AG04450 (cell line): ENCODE results near the gene PPFIA4. TPM values are rescaled to one million over a fixed set of nuclear protein-coding genes. Genes with fewer than 3 reads are reported as not detected.

Source experiments
- CTCF ChIA-PET: fragments of 300-600, 350-600 bp; formaldehyde crosslinking; extraction: SDS; loops from one replicate; lab custom pipeline; 2022; ENCODE audit warnings: antibody characterized with exemption, inconsistent platforms; lab: Charles Lee
- POLR2A ChIA-PET: fragments of 350-600 bp; formaldehyde crosslinking; extraction: SDS; loops from one replicate; lab custom pipeline; 2021; ENCODE audit warnings: antibody characterized with exemption, inconsistent platforms; lab: Yijun Ruan, JAX
- DNase-seq: peaks from one replicate; pipeline ENCODE4 v3.0.0-alpha.2; 2011; ENCODE audit warnings: low read depth, low spot score
- H3K27ac ChIP-seq: one replicate; pipeline ENCODE4 v1.5.1; 2012; ENCODE audit warnings: low read depth, low read length, control low read depth
- H3K27me3 ChIP-seq: one replicate; pipeline ENCODE4 v1.6.0; 2012; ENCODE audit warnings: low read length; ENCODE audit not compliant: control insufficient read depth, insufficient read depth
- H3K4me3 ChIP-seq: 2 replicates; pipeline ENCODE4 v1.5.1; 2011; ENCODE audit warnings: mild to moderate bottlenecking, low read depth, low read length, control low read depth
- H3K9me3 ChIP-seq: 2 replicates; pipeline ENCODE4 v1.5.1; 2012; ENCODE audit warnings: low read length; ENCODE audit not compliant: control insufficient read depth, insufficient read depth
- CTCF ChIP-seq: IDR thresholded peaks from 2 replicates; pipeline ENCODE4 v1.5.1; 2011; ENCODE audit warnings: low read depth, low read length, control low read depth, inconsistent platforms
- polyA plus RNA-seq: library from polyadenylated mRNA; depleted of rRNA; stranded (reverse); fragments of >200 nt; gene quantifications from 2 replicates; pipeline ENCODE4 v1.2.3, GENCODE V29; 2011

The PPFIA4 gene
- polyA plus RNA-seq, 1 experiment, result 0.82 TPM

GRCh38 chr1:203072911-203073310, 46.6 kb downstream of the PPFIA4 start:
- no peak for TF ChIP-seq CTCF
- no peak for DNase-seq
- CTCF ChIA-PET, result interaction anchor here (1.2 kb wide), 1 partner anchor 194 kb away, joined by 3 read pairs; no protein-coding TSS in a partner anchor

GRCh38 chr1:203073469-203073868, 47.2 kb downstream of the PPFIA4 start:
- DNase-seq, result no peak
- no peak for TF ChIP-seq CTCF
- no peak overlapping the region for H3K4me3 ChIP-seq
- peaks cover 42% of the 10 kb centered on the region for H3K27me3 ChIP-seq
- ChIA-PET POLR2A (interaction anchor here (0.7 kb wide), 1 partner anchor 114 kb away, joined by 5 read pairs; no protein-coding TSS in a partner anchor), CTCF (interaction anchor here (1.2 kb wide), 1 partner anchor 194 kb away, joined by 3 read pairs; no protein-coding TSS in a partner anchor)
- H3K27ac ChIP-seq, result no peak overlapping the region
- no peaks in the 10 kb centered on the region for H3K9me3 ChIP-seq

More at GRCh38 chr1:203072911-203073310, 46.6 kb downstream of the PPFIA4 start:
- H3K27me3 ChIP-seq, result peaks cover 37% of the 10 kb centered on the region
- H3K9me3 ChIP-seq, result no peaks in the 10 kb centered on the region
- POLR2A ChIA-PET, result interaction anchor here (0.6 to 0.7 kb wide), 2 partner anchors 10 to 115 kb away, joined by 5 to 8 read pairs; no protein-coding TSS in a partner anchor
- no peak overlapping the region for H3K4me3 ChIP-seq
- H3K27ac ChIP-seq, result no peak overlapping the region

- H3K27ac ChIP-seq, result no peak overlapping the region
- H3K9me3 ChIP-seq, result no peaks in the 10 kb centered on the region
- DNase-seq, result no peak
- H3K27me3 ChIP-seq, result peaks cover 50% of the 10 kb centered on the region
- POLR2A ChIA-PET, result no interaction called here
- no peak overlapping the region for H3K4me3 ChIP-seq
- TF ChIP-seq CTCF, result no peak
- CTCF ChIA-PET, result no interaction called here
Observed at GRCh38 chr1:203074610-203075009, 48.3 kb downstream of the PPFIA4 start.

GRCh38 chr1:203075236-203076030, 49.1 kb downstream of the PPFIA4 start:
- DNase-seq, result no peak
- Histone ChIP-seq H3K9me3 (no peaks in the 10 kb centered on the region), H3K4me3 (no peak overlapping the region), H3K27ac (no peak overlapping the region), H3K27me3 (peaks cover 54% of the 10 kb centered on the region)
- ChIA-PET CTCF (no interaction called here), POLR2A (no interaction called here)
- TF ChIP-seq CTCF, result no peak

- H3K27ac ChIP-seq, result no peak overlapping the region
- CTCF ChIA-PET, result no interaction called here
Observed at GRCh38 chr1:203076031-203076511, 49.8 kb downstream of the PPFIA4 start.

More at GRCh38 chr1:203076031-203076511, 49.8 kb downstream of the PPFIA4 start:
- DNase-seq, result no peak
- TF ChIP-seq CTCF, result no peak
- POLR2A ChIA-PET, result no interaction called here
- Histone ChIP-seq H3K9me3 (no peaks in the 10 kb centered on the region), H3K4me3 (no peak overlapping the region), H3K27me3 (peaks cover 58% of the 10 kb centered on the region)
